K562 (cell line): Measurements from ENCODE around the gene FHIT. TPM values are rescaled to one million over a fixed set of nuclear protein-coding genes. Genes with fewer than 3 reads are reported as not detected.

ENCODE experiments used
- ATAC-seq: fragments of 200-7000 bp; cut with Tn5 transposase; 3 replicates; pipeline ENCODE4 v1.9.1; 2020; ENCODE audit warnings: moderate library complexity
- BruUV-seq: library from RNA; stranded (reverse); fragments of 400-500 nt; replicated peaks from 2 replicates; lab custom pipeline; 2021; lab: Mats Ljungman, UMichigan
- CTCF ChIA-PET: fragments of 300-600 bp; formaldehyde crosslinking; extraction: SDS; loops from one replicate; lab custom pipeline; 2021; ENCODE audit warnings: low intra/inter-chr PET ratio; lab: Yijun Ruan, JAX
- POLR2A ChIA-PET: fragments of 300-600, 350-650 bp; sonication (Branson Sonifier 250); formaldehyde crosslinking; extraction: SDS; loops from one replicate; lab custom pipeline; 2021; ENCODE audit warnings: antibody characterized with exemption, inconsistent platforms; lab: Yijun Ruan, JAX
- DNase-seq, 4 experiments: peaks; one replicate each; pipeline versions ENCODE4 v3.0.0 to v3.0.0-alpha.2; 2011 to 2018; ENCODE audit warnings: low spot score in 3 of 4, mixed read lengths in 3 of 4; ENCODE audit errors: extremely low read depth in 1 of 4
- FAIRE-seq: peaks from 2 replicates; lab custom pipeline; 2011; peaks lifted over from hg19 to GRCh38; lab: Jason Lieb, UNC
- H2AFZ ChIP-seq: 2 replicates; pipeline ENCODE4 v1.6.0; 2011; ENCODE audit warnings: low read depth, low read length, control low read depth, inconsistent platforms
- H3K27ac ChIP-seq: fragments of 200-600 bp; 3 replicates; pipeline ENCODE4 v1.8.0; 2011; ENCODE audit warnings: low read depth, mild to moderate bottlenecking, control low read depth, inconsistent platforms, low read length, moderate library complexity, mixed read lengths; ENCODE audit errors: extremely low read depth
- H3K27me3 ChIP-seq, 2 experiments: fragments of 300-600 bp in 1 of 2; 2 replicates in 1 of 2; 3 replicates in 1 of 2; pipeline versions ENCODE4 v1.6.0 to v1.8.0; 2011; ENCODE audit warnings: inconsistent platforms in 2 of 2, low read length in 2 of 2, mild to moderate bottlenecking in 1 of 2, mixed read lengths in 1 of 2, moderate library complexity in 1 of 2; ENCODE audit not compliant: control insufficient read depth in 2 of 2, insufficient read depth in 2 of 2
- H3K36me3 ChIP-seq: fragments of 300-600 bp; 3 replicates; pipeline ENCODE4 v1.8.0; 2011; ENCODE audit warnings: mild to moderate bottlenecking, low read length, inconsistent platforms; ENCODE audit not compliant: control insufficient read depth, insufficient read depth
- H3K4me1 ChIP-seq, 2 experiments: fragments of 200-600 bp in 1 of 2; replicated peaks in 1 of 2; 2 replicates in 1 of 2; 3 replicates in 1 of 2; pipeline versions ENCODE4 v1.5.1 to v1.8.0; 2011; ENCODE audit warnings: inconsistent platforms in 2 of 2, low read length in 2 of 2, mild to moderate bottlenecking in 1 of 2, mixed read lengths in 1 of 2, moderate library complexity in 1 of 2; ENCODE audit not compliant: control insufficient read depth in 2 of 2, insufficient read depth in 2 of 2
- H3K4me2 ChIP-seq: 2 replicates; pipeline ENCODE4 v1.6.1; 2011; ENCODE audit warnings: low read length, control low read depth, inconsistent platforms, mixed read lengths; ENCODE audit not compliant: insufficient read depth
- H3K4me3 ChIP-seq: fragments of 200-600 bp; sonication (generic), shearing (Covaris generic); 2 replicates; pipeline ENCODE4 v1.5.1; 2016; ENCODE audit warnings: control low read depth, inconsistent platforms
- H3K79me2 ChIP-seq: fragments of 200-600 bp; 3 replicates; pipeline ENCODE4 v1.8.0; 2011; ENCODE audit warnings: low read length, inconsistent platforms; ENCODE audit not compliant: control insufficient read depth, insufficient read depth
- H3K9ac ChIP-seq, 2 experiments: 2 replicates each; pipeline versions ENCODE4 v1.6.0 to v1.6.1; 2011; ENCODE audit warnings: low read depth in 2 of 2, low read length in 2 of 2, control low read depth in 1 of 2, inconsistent platforms in 1 of 2, mild to moderate bottlenecking in 1 of 2, mixed read lengths in 1 of 2; ENCODE audit not compliant: insufficient read depth in 1 of 2
- H3K9me1 ChIP-seq: one replicate; pipeline ENCODE4 v1.6.0; 2011; ENCODE audit warnings: inconsistent platforms, mild to moderate bottlenecking, low read length, moderate library complexity; ENCODE audit not compliant: control insufficient read depth, insufficient read depth
- H3K9me3 ChIP-seq: replicated peaks from 2 replicates; pipeline ENCODE4 v1.5.1; 2011; ENCODE audit warnings: low read depth, low read length, inconsistent platforms; ENCODE audit not compliant: control insufficient read depth, insufficient read depth
- H4K20me1 ChIP-seq: replicated peaks from 2 replicates; pipeline ENCODE4 v1.6.1; 2011; ENCODE audit warnings: low read length, inconsistent platforms, mixed read lengths; ENCODE audit not compliant: control insufficient read depth, insufficient read depth
- CHD4 ChIP-seq: fragments of 200-600 bp; sonication (generic); IDR thresholded peaks from 3 replicates; pipeline ENCODE4 v1.6.1; 2012; ENCODE audit warnings: low read depth, mild to moderate bottlenecking, mixed read lengths, low read length, inconsistent platforms; ENCODE audit not compliant: insufficient read depth, insufficient replicate concordance, poor library complexity, severe bottlenecking
- DMBX1 ChIP-seq: fragments of 250-450 bp; sonication (Bioruptor Pico); IDR thresholded peaks from 2 replicates; pipeline ENCODE4 v1.8.0; 2022; ENCODE audit warnings: inconsistent platforms, mild to moderate bottlenecking, moderate library complexity, borderline replicate concordance
- GABPB2 ChIP-seq: fragments of 250-450 bp; sonication (Bioruptor Pico); conservative IDR thresholded peaks from 2 replicates; pipeline ENCODE4 v1.5.1; 2021; ENCODE audit warnings: mild to moderate bottlenecking
- JUN ChIP-seq, 2 experiments: sonication (generic) in 1 of 2; formaldehyde crosslinking in 1 of 2; IDR thresholded peaks; 2 replicates each; pipeline versions ENCODE4 v1.6.1 to v1.8.0; 2012 to 2022; ENCODE audit warnings: borderline replicate concordance in 2 of 2, mild to moderate bottlenecking in 2 of 2, improper control_type of control experiment in 1 of 2, low read depth in 1 of 2, low read length in 1 of 2, missing genetic modification reagents in 1 of 2
- SAFB ChIP-seq: fragments of 200-400 bp; formaldehyde crosslinking; IDR thresholded peaks from 2 replicates; pipeline ENCODE4 v1.6.1; 2017; ENCODE audit warnings: low read depth, low read length, borderline replicate concordance
- TOE1 ChIP-seq, 2 experiments: fragments of 450-650 bp in 1 of 2; sonication (generic) in 1 of 2; formaldehyde crosslinking in 1 of 2; IDR thresholded peaks; 2 replicates each; pipeline versions ENCODE4 v1.7.1 to v1.8.0; 2016 to 2022; ENCODE audit warnings: borderline replicate concordance in 2 of 2, mild to moderate bottlenecking in 2 of 2, antibody characterized with exemption in 1 of 2, inconsistent platforms in 1 of 2, low read depth in 1 of 2, missing genetic modification reagents in 1 of 2, moderate library complexity in 1 of 2
- ZC3H11A ChIP-seq: IDR thresholded peaks from 2 replicates; pipeline ENCODE4 v1.6.1; 2012; ENCODE audit warnings: low read depth, low read length, improper control_type of control experiment
- ZNF140 ChIP-seq: fragments of 250-450 bp; sonication (Bioruptor Pico); IDR thresholded peaks from 2 replicates; pipeline ENCODE4 v1.8.0; 2021; ENCODE audit warnings: moderate library complexity, mild to moderate bottlenecking, inconsistent platforms
- ZNF224 ChIP-seq: sonication (generic); formaldehyde crosslinking; IDR thresholded peaks from 2 replicates; pipeline ENCODE4 v1.8.0; 2022; ENCODE audit warnings: mild to moderate bottlenecking, missing genetic modification reagents
- ZNF764 ChIP-seq: fragments of 250-450 bp; sonication (Bioruptor Pico); IDR thresholded peaks from 2 replicates; pipeline ENCODE4 v1.4.0; 2020; ENCODE audit warnings: low read depth, mild to moderate bottlenecking, moderate library complexity
- WGBS: fragments of 100-300 bp; shearing (Covaris generic); methylation state at CpG from one replicate; pipeline ENCODE4 v1.1.6; 2016; ENCODE audit warnings: low coverage, mixed read lengths; ENCODE audit not compliant: insufficient coverage; ENCODE audit errors: missing lambda C conversion rate; 5-methylcytosine and 5-hydroxymethylcytosine counted together
- in situ Hi-C: fragments of 300-500 bp; cut with MboI; formaldehyde crosslinking; loops from 4 replicates; pipeline ENCODE4 v1.15.0; 2018; ENCODE audit warnings: inconsistent platforms, mixed read lengths
- intact Hi-C: fragments of 100-400 bp; cut with micrococcal nuclease; formaldehyde crosslinking; loops from 2 replicates; pipeline ENCODE4 v1.14.2; 2022
- polyA plus RNA-seq, 8 experiments: library from polyadenylated mRNA; depleted of rRNA in 4 of 8; stranded (reverse) in 5 of 8; unstranded in 3 of 8; fragments of >200 nt; fragmentation: Nextera tagmentation in 2 of 8; fragmentation: Illumina TruSeq in 1 of 8; extraction: Ambion mirVana in 2 of 8; extraction: Trizol in 1 of 8; gene quantifications; 2 replicates each; pipeline versions ENCODE4 v1.2.1 to v1.2.3, GENCODE V29; 2011 to 2014; ENCODE audit warnings: inconsistent platforms in 1 of 8, missing spikeins in 1 of 8
- total RNA-seq, 7 experiments: library from RNA; depleted of rRNA in 6 of 7; stranded (reverse); fragments of >200 nt in 6 of 7; fragmentation: Illumina TruSeq in 2 of 7; extraction: Trizol in 2 of 7; gene quantifications; 2 replicates each; pipeline versions ENCODE4 v1.2.1 to v1.2.3, GENCODE V29; 2011 to 2021; ENCODE audit warnings: low replicate concordance in 1 of 7
- TF ChIP-seq, protein P1 (sequence below): fragments of 450-650 bp; IDR thresholded peaks from 2 replicates; pipeline ENCODE4 v1.6.1; 2017; ENCODE audit warnings: mild to moderate bottlenecking, moderate library complexity
- TF ChIP-seq, protein P2 (sequence below): sonication (generic); formaldehyde crosslinking; IDR thresholded peaks from 2 replicates; pipeline ENCODE4 v1.8.1; 2023; ENCODE audit warnings: missing genetic modification reagents, mild to moderate bottlenecking, borderline replicate concordance

FHIT gene
- total and polyA plus RNA-seq, 9 of the 15 experiments (the other 6 are each of a cell fraction or from before 2014, with no cell fraction given), result 1.7 to 9.1 (median 4.3) TPM

DNA sequence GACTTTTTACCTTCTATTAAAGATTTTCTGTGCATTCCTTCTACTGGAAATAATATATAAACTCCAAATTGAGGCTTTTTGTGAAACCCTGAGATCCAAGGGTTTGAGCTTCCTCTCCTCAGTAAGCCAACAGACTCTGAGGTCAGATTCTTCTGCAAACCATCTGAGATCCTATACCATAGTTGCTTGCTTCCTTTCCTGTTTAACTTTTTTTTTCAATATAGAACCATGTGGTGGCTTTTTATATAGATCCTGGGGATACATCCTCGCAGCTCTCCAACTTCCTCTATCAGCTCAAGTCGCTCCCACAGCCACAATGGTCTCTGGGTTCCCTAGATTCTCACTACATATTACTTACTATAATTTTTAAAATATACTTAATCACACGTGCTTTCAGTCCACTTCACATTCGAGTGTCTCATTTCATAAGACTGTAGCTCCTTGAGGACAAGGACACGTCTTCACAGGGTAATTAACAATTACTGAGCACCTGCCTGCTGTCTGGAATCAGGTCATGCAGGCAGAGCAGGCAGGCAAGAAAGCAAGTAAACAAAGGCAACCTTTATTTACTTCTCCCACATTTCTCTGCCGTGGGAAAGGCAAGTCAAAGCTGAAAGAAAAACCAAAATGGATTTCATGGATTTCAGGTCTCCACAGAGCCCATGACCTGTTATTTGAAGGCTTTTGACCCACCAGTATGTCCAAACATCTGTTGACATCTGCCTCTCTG, 941.5 kb downstream of the FHIT start:
- no peak for DNase-seq
- 39% methylated on average over 6 of the region's 6 CpGs for WGBS
- ChIA-PET CTCF (no interaction called here), POLR2A (interaction anchor here (0.9 kb wide), 1 partner anchor 9 kb away, joined by 3 read pairs; no protein-coding TSS in a partner anchor)
- no peaks in the 10 kb centered on the region for H3K36me3 ChIP-seq
- H3K4me2 ChIP-seq, result no peak overlapping the region
- FAIRE-seq, result no peak
- no peak for ATAC-seq
- in situ Hi-C loops, result no loop called here
- TF ChIP-seq SAFB (no peak), ZNF224 (CRISPR knock-in tag) (no peak), ZNF764 (CRISPR knock-in tag) (no peak), DMBX1 (CRISPR knock-in tag) (no peak), ZNF140 (no peak), GABPB2 (CRISPR knock-in tag) (no peak), TOE1 (IDR thresholded peaks at IDR 0.05; ENCODE audit: borderline replicate concordance) (no peak), TOE1 (CRISPR knock-in tag; IDR thresholded peaks at IDR 0.05; ENCODE audit: borderline replicate concordance, low read depth) (no peak), JUN (IDR thresholded peaks at IDR 0.05; ENCODE audit: borderline replicate concordance, low read depth, low read length) (no peak), JUN (CRISPR knock-in tag; IDR thresholded peaks at IDR 0.05; ENCODE audit: borderline replicate concordance) (no peak), CHD4 (no peak), ZC3H11A (no peak)
- TF ChIP-seq, protein P1, sequence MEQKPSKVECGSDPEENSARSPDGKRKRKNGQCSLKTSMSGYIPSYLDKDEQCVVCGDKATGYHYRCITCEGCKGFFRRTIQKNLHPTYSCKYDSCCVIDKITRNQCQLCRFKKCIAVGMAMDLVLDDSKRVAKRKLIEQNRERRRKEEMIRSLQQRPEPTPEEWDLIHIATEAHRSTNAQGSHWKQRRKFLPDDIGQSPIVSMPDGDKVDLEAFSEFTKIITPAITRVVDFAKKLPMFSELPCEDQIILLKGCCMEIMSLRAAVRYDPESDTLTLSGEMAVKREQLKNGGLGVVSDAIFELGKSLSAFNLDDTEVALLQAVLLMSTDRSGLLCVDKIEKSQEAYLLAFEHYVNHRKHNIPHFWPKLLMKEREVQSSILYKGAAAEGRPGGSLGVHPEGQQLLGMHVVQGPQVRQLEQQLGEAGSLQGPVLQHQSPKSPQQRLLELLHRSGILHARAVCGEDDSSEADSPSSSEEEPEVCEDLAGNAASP, result no peak
- TF ChIP-seq, protein P2, sequence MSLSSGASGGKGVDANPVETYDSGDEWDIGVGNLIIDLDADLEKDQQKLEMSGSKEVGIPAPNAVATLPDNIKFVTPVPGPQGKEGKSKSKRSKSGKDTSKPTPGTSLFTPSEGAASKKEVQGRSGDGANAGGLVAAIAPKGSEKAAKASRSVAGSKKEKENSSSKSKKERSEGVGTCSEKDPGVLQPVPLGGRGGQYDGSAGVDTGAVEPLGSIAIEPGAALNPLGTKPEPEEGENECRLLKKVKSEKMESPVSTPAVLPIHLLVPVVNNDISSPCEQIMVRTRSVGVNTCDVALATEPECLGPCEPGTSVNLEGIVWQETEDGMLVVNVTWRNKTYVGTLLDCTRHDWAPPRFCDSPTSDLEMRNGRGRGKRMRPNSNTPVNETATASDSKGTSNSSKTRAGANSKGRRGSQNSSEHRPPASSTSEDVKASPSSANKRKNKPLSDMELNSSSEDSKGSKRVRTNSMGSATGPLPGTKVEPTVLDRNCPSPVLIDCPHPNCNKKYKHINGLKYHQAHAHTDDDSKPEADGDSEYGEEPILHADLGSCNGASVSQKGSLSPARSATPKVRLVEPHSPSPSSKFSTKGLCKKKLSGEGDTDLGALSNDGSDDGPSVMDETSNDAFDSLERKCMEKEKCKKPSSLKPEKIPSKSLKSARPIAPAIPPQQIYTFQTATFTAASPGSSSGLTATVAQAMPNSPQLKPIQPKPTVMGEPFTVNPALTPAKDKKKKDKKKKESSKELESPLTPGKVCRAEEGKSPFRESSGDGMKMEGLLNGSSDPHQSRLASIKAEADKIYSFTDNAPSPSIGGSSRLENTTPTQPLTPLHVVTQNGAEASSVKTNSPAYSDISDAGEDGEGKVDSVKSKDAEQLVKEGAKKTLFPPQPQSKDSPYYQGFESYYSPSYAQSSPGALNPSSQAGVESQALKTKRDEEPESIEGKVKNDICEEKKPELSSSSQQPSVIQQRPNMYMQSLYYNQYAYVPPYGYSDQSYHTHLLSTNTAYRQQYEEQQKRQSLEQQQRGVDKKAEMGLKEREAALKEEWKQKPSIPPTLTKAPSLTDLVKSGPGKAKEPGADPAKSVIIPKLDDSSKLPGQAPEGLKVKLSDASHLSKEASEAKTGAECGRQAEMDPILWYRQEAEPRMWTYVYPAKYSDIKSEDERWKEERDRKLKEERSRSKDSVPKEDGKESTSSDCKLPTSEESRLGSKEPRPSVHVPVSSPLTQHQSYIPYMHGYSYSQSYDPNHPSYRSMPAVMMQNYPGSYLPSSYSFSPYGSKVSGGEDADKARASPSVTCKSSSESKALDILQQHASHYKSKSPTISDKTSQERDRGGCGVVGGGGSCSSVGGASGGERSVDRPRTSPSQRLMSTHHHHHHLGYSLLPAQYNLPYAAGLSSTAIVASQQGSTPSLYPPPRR (CRISPR knock-in tag), result no peak
- TF ChIP-seq, all 486 proteins: peak for 0
- Histone ChIP-seq H3K4me1 (peaks cover 0 to 12% of the 10 kb centered on the region in 2 experiments; a peak in 2 of 5 replicates), H3K9me1 (no peaks in the 10 kb centered on the region), H3K79me2 (no peaks in the 10 kb centered on the region), H3K9ac (no peak overlapping the region), H2AFZ (no peak overlapping the region), H3K27ac (no peak overlapping the region), H4K20me1 (no peaks in the 10 kb centered on the region), H3K9me3 (no peaks in the 10 kb centered on the region), H3K27me3 (no peaks in the 10 kb centered on the region), H3K4me3 (no peak overlapping the region)
- intact Hi-C loops, result no loop called here
- BruUV-seq, result no TSS peak
